Common myeloid progenitor, CD34-positive (primary cell): ENCODE results near the gene GLRA3.

Experiments used
- CTCF ChIA-PET: fragments of 350-600 bp; sonication (Branson Sonifier 250); formaldehyde crosslinking; loops from one replicate; lab custom pipeline; 2021; ENCODE audit warnings: antibody characterized with exemption; lab: Charles Lee
- POLR2A ChIA-PET: fragments of 350-600 bp; sonication (Branson Sonifier 250); formaldehyde crosslinking; loops from one replicate; lab custom pipeline; 2021; ENCODE audit warnings: antibody characterized with exemption; lab: Charles Lee
- DNase-seq, 3 donors: peaks; one replicate each; pipeline versions ENCODE4 v3.0.0 to v3.0.0-alpha.2; 2013
- H3K27ac ChIP-seq, 2 experiments: 1 replicate in 1 of 2; 2 replicates in 1 of 2; pipeline ENCODE4 v1.7.0; 2013; ENCODE audit warnings: inconsistent platforms in 2 of 2, low read length in 2 of 2, mild to moderate bottlenecking in 2 of 2, low read depth in 1 of 2, moderate library complexity in 1 of 2; ENCODE audit not compliant: severe bottlenecking in 2 of 2, insufficient read depth in 1 of 2, poor library complexity in 1 of 2
- H3K27me3 ChIP-seq, 5 experiments: replicated peaks in 2 of 5; 1 replicate in 3 of 5; 2 replicates in 2 of 5; pipeline versions ENCODE4 v1.6.1 to v1.7.0; 2013; ENCODE audit warnings: low read length in 4 of 5, mild to moderate bottlenecking in 2 of 5, moderate library complexity in 2 of 5, inconsistent platforms in 1 of 5; ENCODE audit not compliant: insufficient read depth in 5 of 5, control insufficient read depth in 4 of 5
- H3K36me3 ChIP-seq, 4 experiments: 1 replicate in 2 of 4; 2 replicates in 2 of 4; pipeline versions ENCODE4 v1.6.1 to v1.7.0; 2013; ENCODE audit warnings: low read length in 3 of 4, control low read depth in 1 of 4, mild to moderate bottlenecking in 1 of 4; ENCODE audit not compliant: control insufficient read depth in 4 of 4, insufficient read depth in 4 of 4
- H3K4me1 ChIP-seq, 4 experiments: 1 replicate in 3 of 4; 2 replicates in 1 of 4; pipeline versions ENCODE4 v1.6.1 to v1.7.1; 2013; ENCODE audit warnings: low read length in 3 of 4, mild to moderate bottlenecking in 3 of 4, control low read depth in 1 of 4, inconsistent platforms in 1 of 4, moderate library complexity in 1 of 4; ENCODE audit not compliant: control insufficient read depth in 4 of 4, insufficient read depth in 4 of 4; ENCODE audit errors: control extremely low read depth in 1 of 4
- H3K4me3 ChIP-seq, 7 experiments: 1 replicate in 4 of 7; 2 replicates in 3 of 7; pipeline versions ENCODE4 v1.5.1 to v1.7.0; 2013; ENCODE audit warnings: mild to moderate bottlenecking in 7 of 7, low read length in 6 of 7, moderate library complexity in 6 of 7, inconsistent platforms in 2 of 7, low read depth in 2 of 7, control low read depth in 1 of 7; ENCODE audit not compliant: insufficient read depth in 4 of 7, control insufficient read depth in 1 of 7; ENCODE audit errors: extremely low read depth in 1 of 7
- H3K9me3 ChIP-seq, 5 experiments: 1 replicate in 4 of 5; 2 replicates in 1 of 5; pipeline versions ENCODE4 v1.6.1 to v1.7.1; 2013; ENCODE audit warnings: low read length in 4 of 5, mild to moderate bottlenecking in 2 of 5, inconsistent platforms in 1 of 5, low read depth in 1 of 5, moderate library complexity in 1 of 5; ENCODE audit not compliant: control insufficient read depth in 4 of 5, insufficient read depth in 2 of 5; ENCODE audit errors: control extremely low read depth in 1 of 5
- WGBS: methylation state at CpG from one replicate; pipeline ENCODE4 v1.1.5; 2013; ENCODE audit not compliant: insufficient coverage; 5-methylcytosine and 5-hydroxymethylcytosine counted together

Gene GLRA3

DNA sequence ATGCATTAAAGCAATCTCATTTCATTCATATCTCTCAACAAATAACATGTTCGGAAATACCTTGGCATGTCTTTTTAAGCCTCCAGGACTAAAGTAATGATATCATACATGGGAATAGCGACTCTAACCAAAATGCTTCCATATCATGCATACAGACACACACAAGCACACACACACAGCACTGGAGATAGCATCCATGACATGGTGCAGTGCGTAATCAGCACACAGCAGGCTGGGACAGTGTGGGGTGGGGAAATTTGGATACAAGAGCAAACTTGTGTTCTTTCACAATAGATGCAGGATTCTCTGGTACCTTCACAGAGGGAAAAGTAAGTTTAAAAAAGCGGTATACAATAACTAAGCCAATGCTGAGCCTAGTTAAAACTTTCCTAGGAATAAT, 174.4 kb downstream of the GLRA3 start:
- ChIA-PET CTCF (interaction anchor here (1.4 kb wide), 1 partner anchor 23 kb away, joined by 5 read pairs; no protein-coding TSS in a partner anchor), POLR2A (interaction anchor here (0.6 kb wide), 1 partner anchor 803 kb away, joined by 3 read pairs; no protein-coding TSS in a partner anchor)
- no peak overlapping the region for H3K27ac ChIP-seq
- no peaks in the 10 kb centered on the region for H3K27me3 ChIP-seq
- no peak for DNase-seq
- no peak overlapping the region for H3K4me3 ChIP-seq
- H3K9me3 ChIP-seq: no peaks in the 10 kb centered on the region
- no CpG with 5 or more reads among the region's 4 CpGs for WGBS
- no peaks in the 10 kb centered on the region for H3K36me3 ChIP-seq
- no peaks in the 10 kb centered on the region for H3K4me1 ChIP-seq

DNA sequence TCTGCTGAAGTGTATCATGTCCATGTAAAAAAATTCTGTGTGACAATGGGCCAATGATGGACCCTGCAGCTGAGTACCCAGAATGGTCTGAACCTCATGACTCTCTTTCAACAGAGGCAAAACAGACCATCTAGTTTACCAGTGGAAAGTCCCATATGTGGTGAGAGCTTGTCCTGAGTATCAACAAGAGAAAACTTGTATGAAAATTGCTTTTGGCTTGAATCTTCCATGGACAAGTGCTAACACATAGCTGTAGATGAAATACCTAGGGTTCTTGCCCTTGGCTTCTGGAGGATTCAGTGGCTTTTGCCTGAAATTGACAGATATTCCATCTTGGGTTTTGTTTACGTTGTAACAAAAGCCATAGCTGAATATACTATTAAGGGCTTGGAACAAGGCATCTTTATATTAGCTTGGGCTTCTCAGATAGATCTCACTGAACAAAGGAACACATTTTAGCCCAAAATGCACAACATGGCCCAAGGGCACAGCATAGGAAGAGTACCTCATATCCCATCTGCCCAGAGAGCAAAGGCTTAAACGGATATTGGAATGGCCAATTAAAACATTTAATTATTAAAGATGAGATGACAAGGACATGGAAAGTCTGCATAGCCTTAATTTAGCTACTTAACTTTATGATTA, 178.2 kb downstream of the GLRA3 start:
- no peak overlapping the region for H3K4me3 ChIP-seq

DNA sequence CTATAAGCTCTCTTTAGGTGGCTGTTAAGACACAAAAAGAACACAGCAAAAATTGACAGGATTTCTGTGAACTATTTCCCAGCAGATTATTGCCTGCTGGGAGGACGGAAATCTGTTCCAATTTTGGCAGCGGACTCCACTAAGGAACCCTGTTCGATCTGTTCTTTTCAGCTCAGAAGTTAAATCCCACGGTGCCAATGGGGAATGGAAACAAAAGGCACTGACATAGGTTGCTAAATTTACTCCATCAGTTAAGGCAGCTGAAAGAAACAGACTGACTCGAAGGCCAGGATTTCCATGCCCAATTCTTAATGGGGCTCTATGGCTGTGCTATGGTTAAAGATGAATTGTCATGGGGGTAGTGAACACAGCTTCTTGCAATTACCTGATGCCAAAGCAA, 180.2 kb downstream of the GLRA3 start:
- ChIA-PET POLR2A (no interaction called here), CTCF (no interaction called here)
- H3K27me3 ChIP-seq: peaks cover 0 to 3% (median 0%) of the 10 kb centered on the region in 5 experiments
- no peak overlapping the region for H3K27ac ChIP-seq
- peaks cover 0 to 2% (median 0%) of the 10 kb centered on the region in 5 experiments for H3K9me3 ChIP-seq
- H3K4me3 ChIP-seq: no peak overlapping the region
- DNase-seq: no peak
- no peaks in the 10 kb centered on the region for H3K4me1 ChIP-seq
- H3K36me3 ChIP-seq: no peaks in the 10 kb centered on the region
- WGBS: 95% methylated on average over 5 of the region's 5 CpGs

More for the DNA sequence above, 178.2 kb downstream of the GLRA3 start:
- no peak for DNase-seq
- Histone ChIP-seq H3K27me3 (peaks cover 0 to 3% (median 0%) of the 10 kb centered on the region in 5 experiments), H3K27ac (no peak overlapping the region), H3K36me3 (no peaks in the 10 kb centered on the region), H3K4me1 (no peaks in the 10 kb centered on the region), H3K9me3 (peaks cover 0 to 2% (median 0%) of the 10 kb centered on the region in 5 experiments)
- ChIA-PET POLR2A (no interaction called here), CTCF (no interaction called here)
- WGBS: 100% methylated on average over 1 of the region's 2 CpGs

GRCh38 chr4:174646326-174646725, 182.7 kb downstream of the GLRA3 start:
- CTCF ChIA-PET: interaction anchor here (1.9 kb wide), 1 partner anchor 14 kb away, joined by 7 read pairs; no protein-coding TSS in a partner anchor
- H3K36me3 ChIP-seq: no peaks in the 10 kb centered on the region
- no peaks in the 10 kb centered on the region for H3K4me1 ChIP-seq
- no peak overlapping the region for H3K27ac ChIP-seq
- H3K4me3 ChIP-seq: no peak overlapping the region
- no peak for DNase-seq
- POLR2A ChIA-PET: no interaction called here
- H3K9me3 ChIP-seq: peaks cover 0 to 2% (median 0%) of the 10 kb centered on the region in 5 experiments
- peaks cover 0 to 3% (median 0%) of the 10 kb centered on the region in 5 experiments for H3K27me3 ChIP-seq
- WGBS: 80% methylated on average over 1 of the region's 1 CpG

GRCh38 chr4:174640146-174640545, 188.9 kb downstream of the GLRA3 start:
- ChIA-PET CTCF (no interaction called here), POLR2A (no interaction called here)
- DNase-seq: no peak
- Histone ChIP-seq H3K36me3 (no peaks in the 10 kb centered on the region), H3K4me3 (no peak overlapping the region), H3K4me1 (no peaks in the 10 kb centered on the region), H3K27ac (no peak overlapping the region), H3K9me3 (no peaks in the 10 kb centered on the region), H3K27me3 (no peaks in the 10 kb centered on the region)

GRCh38 chr4:174635732-174636131, 193.3 kb downstream of the GLRA3 start:
- H3K4me1 ChIP-seq: peaks cover 0 to 3% (median 0%) of the 10 kb centered on the region in 4 experiments
- H3K4me3 ChIP-seq: no peak overlapping the region
- DNase-seq: no peak
- no peaks in the 10 kb centered on the region for H3K27me3 ChIP-seq
- no CpG with 5 or more reads among the region's 1 CpG for whole genome bisulfite sequencing
- ChIA-PET CTCF (no interaction called here), POLR2A (no interaction called here)
- no peaks in the 10 kb centered on the region for H3K36me3 ChIP-seq
- no peaks in the 10 kb centered on the region for H3K9me3 ChIP-seq
- no peak overlapping the region for H3K27ac ChIP-seq

DNA sequence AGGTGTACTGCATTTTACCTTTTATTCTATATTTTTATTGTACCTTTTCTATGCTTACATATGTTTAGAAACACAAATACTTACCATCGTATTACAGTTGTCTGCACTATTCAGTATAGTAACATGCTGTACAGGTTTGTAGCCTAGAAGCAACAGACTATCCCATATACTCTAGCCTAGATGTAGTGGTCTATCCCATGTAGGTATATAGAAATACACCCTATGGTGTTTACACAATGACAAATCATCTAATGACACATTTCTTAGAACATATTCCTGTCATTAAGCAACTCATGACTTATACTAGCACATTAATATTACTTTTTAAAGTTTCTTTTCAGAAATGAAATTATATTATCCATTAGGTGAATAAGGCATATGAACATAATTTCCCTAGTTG, 195.6 kb downstream of the GLRA3 start:
- ChIA-PET POLR2A (no interaction called here), CTCF (interaction anchor here (0.6 to 2.1 kb wide), 6 partner anchors 80 to 446 kb away, joined by 3 to 5 read pairs (median 4); no protein-coding TSS in a partner anchor)
- Histone ChIP-seq H3K4me1 (peaks cover 0 to 3% (median 0%) of the 10 kb centered on the region in 4 experiments), H3K27ac (no peak overlapping the region), H3K4me3 (no peak overlapping the region), H3K36me3 (no peaks in the 10 kb centered on the region), H3K27me3 (no peaks in the 10 kb centered on the region), H3K9me3 (no peaks in the 10 kb centered on the region)
- no CpG with 5 or more reads among the region's 1 CpG for WGBS
- DNase-seq: no peak
